ENCODE data around the gene ARHGAP26.

Gene ARHGAP26

DNA sequence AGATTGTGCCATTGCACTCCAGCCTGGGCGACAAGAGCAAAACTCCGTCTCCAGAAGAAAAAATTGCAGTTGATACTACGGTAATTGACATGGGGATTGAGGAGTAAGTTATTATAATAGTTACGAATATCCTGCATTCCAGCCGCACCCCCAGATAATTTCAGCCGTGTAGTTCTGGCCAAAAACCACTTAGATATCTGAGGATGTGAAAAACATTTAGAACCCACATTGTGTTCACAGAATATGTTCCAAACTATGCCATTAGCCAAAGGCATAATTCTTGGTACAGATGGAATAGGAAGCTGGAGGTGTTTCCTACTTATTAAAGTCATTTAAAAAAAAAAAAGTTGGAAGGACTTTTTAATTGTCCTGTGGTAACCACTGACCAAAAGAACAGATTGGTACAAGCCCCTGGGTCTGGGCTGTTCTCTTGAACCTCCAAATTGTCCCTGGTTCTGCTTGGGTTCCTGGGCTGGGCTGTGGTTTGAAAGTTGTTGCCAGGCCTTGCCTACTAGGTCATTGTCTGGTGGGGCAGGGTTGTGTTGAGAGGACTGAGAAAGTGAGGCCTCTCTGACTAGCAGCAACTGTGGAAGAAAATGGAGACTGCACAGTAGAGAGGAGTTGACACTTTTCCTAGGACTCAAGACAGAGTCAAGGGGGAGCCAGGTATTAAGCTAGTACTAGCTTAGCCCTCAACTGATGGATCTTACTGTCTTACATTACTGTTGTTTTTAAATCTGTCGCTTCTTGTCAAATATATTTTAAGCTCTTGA is 434.5 kb downstream of the ARHGAP26 start:
- no peak for DNase-seq (ENCODE audit: low read depth in 2 of 2)

DNA sequence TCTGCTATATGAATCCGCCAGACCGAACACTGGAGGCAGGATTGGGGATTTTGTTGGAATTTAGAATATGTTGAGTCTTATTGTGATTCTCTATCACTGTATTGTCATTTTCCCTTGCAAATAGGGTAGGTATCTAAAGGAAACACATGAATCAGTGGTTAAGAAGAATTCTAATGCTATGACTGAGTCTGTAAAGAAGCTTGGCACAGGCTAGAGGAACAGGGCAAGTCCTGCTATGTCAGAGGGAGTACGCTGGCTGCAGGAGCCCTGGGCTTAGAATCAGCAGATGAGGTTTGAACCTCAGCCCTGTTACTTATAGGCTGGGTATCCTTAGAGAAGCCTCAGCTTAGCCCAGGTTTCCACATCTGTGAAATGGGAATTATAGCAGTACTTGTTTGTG is 435.2 kb downstream of the ARHGAP26 start:
- peak; percentile 86 to 88 for DNase-seq (ENCODE audit: low read depth in 2 of 2)

DNA sequence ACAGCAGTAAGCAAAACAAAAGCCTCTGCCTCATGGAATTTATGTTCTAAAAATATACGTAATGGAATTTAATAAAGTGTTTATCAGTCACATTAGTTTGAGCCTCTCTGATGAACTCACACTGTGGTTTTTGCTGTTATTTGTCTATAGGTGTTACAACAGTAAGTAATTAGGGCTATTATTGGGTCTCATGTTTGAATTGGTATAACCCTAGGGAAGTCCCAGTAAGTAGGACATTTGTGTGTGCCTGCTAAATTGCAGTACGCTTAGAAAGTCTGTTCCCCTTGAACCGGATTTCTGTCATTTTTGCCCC is 435.7 kb downstream of the ARHGAP26 start:
- DNase-seq (ENCODE audit: low read depth in 2 of 2): no peak

DNA sequence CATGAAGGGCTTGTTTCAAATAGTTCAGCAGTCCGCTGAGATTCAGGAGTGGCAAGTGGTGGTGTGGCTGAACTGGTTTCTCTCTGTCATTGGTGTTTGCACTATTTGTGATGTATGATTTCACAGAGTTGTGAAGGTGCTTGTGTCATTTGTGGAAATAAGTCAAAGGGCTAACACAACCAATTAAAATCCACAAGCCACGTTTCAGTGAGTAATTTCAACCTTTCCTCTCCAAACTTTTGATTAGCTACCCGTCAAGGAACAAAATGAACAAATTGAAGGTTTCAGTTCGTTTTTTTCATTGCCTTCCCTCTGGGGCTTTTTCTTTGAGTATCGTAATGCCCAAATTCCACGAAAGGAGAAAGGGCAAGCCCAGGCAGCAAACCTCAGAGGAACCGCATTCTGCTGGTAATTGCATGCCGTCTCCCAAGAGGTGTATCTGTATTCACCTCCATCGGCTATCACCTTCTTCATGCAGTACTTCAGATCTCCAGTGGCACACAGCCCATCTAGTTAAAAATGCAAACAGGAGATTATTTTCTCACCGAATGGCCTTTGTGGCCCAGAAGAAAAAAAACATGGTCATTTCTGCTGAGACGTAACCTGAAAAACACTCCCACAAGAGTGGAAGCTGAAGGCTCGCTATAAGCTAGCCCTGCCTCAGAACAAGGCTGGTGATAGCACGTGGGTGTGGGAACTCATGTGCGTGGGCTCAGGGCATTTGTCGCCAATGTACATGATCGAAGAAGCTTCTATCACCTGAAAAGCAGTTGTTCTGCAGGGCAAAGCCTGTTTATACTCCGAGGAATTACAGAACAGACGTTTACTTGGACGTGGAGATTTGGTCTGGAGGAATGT is 436.2 kb downstream of the ARHGAP26 start:
- DNase-seq (ENCODE audit: low read depth in 2 of 2): no peak

DNA sequence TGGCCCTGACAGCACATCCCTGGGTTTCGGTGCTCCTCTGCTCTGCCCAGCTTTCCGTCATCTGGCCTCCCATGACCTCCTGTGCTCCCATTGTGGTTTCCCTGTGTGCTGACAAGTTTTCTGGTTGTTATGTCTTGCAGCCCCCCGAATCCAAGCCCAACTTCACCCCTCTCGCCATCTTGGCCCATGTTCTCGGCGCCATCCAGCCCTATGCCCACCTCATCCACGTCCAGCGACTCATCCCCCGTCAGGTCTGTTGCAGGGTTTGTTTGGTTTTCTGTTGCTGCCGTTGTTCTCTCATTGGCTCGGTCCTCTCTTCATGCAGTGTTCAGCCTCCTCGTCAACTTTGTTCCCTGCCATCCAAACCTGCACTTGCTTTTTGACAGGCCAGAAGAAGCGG is 436.9 kb downstream of the ARHGAP26 start:
- no peak for DNase-seq (ENCODE audit: low read depth in 2 of 2)

DNA sequence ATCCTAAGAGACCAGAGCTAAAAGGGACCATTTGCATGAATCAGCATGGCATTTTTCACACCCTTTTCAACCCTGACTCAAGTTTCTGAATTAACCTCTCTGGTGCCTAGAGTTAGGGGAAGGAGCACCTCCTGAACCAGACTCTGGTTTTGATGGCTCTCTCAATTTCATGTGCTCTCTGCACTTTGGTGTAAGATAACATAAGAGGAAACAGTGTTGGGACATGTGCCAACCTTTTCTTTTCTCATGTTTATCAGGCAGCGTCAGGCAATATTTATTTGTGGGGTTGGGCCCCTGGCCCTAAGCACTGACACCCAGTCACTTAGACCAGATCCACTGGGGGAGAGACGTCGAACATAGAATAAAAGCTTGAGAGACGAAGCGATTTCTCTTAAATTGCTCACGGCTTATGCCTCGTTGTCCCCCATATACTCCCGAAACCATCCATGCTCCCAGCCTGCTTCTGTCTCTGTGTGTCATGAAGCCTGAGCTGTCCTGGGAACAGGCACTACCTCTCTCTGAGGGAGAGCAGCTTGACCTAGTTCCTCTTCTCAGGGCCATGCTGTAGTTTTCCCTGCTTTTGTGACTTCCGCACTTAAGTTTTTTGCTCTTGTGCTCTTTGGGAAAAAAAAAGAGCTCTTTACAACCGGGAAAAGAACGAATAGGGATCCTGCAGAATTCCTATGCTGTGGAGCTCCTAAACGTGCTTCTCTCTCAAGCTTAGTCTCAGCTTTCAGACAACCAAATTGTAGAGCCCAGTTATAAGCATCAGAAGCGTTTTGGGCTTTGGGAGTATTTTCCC is 437.6 kb downstream of the ARHGAP26 start:
- no peak for DNase-seq (ENCODE audit: low read depth in 2 of 2)

DNA sequence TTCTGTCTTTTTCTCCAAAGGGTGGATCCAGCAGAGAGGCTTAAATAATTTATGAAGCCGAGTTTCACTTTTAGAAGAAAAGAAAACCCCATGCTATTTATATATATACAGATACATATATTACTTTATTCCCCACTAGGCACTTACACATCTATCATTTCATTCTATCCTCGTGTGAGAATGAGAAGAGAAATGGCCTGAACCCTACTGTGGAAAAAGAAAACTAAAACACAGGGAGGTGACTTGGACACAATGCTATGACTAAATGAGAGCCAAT is 438.1 kb downstream of the ARHGAP26 start:
- DNase-seq (ENCODE audit: low read depth in 2 of 2): no peak

DNA sequence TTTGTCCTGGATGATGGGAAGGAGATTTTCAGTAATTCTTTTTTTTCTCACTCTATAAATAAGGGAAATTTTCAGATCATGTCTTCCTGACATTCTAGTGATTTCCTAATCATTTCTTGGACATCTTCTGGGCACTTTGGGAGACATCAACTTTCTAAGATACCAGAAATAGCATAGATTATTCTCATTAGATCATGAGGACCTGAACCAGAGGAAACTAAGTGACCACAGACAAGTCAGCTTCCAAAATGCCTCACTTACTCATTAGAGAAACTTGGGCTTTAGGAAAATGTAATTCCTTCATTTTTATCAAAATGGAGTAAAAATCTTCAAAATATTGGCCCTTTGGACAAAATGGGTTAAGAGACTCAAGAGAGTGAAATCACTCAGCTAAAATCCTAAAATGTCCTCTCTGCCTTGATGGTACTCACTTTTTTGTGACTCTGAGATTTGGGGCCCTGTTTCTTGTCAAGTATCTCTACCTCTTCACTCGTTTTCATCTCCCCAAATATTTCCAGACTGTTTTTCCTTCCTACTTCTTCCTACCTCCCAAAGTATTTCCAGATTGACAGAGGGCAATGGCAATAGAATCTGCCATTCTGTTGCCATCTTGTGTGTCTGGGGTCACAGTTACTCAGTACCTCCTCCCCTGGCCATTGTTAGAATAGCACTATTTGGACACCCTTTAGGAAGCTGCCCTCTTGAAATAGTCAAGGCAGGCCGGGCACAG is 438.8 kb downstream of the ARHGAP26 start:
- DNase-seq (ENCODE audit: low read depth in 2 of 2): no peak

DNA sequence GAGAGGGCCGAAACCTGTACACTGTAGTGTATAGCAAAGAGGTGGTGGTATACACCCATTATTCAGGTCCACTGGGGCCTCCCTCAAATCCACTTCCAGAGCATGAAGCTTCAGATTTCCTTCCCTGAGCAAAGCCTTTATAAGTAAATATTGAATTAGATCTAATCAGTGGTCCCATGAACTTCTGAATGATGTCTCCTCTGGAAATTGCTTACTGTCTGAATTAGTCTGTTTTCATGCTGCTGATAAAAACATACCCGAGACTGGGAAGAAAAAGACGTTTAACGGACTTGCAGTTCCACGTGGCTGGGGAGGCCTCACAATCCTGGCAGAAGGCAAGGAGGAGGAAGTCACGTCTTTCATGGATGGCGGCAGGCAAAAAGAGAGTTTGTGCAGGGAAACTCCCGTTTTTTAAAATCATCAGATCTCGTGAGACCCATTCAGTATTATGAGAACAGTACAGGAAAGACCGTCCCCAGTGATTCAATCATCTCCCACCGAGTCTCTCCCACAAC is 439.8 kb downstream of the ARHGAP26 start:
- no peak for DNase-seq (ENCODE audit: low read depth in 2 of 2)

DNA sequence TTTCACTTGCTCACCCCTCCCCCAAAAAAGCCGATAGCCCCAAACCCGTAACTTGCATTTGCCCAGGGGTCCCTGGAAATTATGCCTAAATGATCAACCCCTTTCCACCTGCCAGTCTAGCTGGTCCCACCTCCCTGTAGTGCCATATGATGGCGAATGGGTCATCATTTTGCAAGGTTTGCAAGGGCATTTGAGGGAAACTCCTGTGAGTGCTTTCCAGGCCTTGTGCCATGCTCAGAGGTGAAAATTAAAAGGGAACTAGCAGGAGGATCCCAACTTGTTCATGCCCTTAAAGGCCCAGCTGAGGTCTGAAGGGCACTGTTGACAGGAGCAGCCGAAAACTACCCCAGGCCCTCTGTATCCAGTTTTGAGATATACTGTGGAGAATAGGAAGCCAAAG is 440.4 kb downstream of the ARHGAP26 start:
- no peak for DNase-seq (ENCODE audit: low read depth in 2 of 2)

DNA sequence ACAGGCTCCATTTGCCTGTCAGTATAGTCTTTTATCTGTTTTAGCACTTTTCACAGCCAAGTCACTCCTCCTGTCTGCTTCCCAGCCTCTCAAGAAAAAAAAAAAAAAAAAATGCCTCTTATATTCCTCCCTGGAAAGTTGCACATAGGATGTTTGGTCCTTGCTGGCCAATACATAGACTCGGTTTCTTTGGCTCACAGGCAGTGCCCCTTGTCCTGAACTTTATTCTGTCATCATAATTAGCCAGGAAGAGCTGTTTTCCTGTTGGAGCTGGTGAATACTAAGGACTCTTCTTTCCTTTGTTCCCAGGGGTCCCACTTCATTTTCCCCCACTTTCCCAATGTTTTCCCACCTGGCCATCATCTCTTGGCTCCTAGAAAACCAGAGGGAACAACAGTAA is 442.1 kb downstream of the ARHGAP26 start:
- DNase-seq (ENCODE audit: low read depth in 2 of 2): no peak

DNA sequence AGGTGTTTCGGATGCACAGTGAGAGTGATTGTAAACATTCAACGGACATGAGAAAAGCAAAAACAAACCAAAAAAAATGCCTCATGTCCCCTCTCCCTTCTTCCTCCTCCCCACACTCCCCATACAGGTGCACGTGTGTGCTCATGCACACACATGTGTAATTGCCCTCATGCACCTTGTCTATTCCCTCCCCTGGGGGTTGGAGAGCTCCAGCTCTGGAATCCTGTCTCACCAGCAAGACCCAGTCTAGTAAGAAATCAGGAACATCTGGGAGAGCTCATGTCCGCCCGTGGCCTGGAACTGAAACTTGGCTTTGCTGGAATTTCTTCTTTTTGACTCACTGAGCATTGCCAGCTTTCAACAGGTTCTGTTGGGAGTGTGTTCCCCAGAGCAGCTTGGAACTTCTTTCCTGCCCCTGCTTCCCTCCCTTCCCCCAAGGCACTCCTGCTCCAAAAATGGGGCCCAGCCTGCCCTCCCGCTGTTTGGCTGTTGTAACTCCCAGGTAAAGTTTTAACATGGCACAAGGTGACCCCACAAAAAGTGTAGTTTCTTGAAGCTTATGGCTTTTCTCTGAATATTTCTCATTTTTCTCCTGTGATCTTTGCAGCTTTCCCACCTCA is 443.2 kb downstream of the ARHGAP26 start:
- no peak for DNase-seq (ENCODE audit: low read depth in 2 of 2)

DNA sequence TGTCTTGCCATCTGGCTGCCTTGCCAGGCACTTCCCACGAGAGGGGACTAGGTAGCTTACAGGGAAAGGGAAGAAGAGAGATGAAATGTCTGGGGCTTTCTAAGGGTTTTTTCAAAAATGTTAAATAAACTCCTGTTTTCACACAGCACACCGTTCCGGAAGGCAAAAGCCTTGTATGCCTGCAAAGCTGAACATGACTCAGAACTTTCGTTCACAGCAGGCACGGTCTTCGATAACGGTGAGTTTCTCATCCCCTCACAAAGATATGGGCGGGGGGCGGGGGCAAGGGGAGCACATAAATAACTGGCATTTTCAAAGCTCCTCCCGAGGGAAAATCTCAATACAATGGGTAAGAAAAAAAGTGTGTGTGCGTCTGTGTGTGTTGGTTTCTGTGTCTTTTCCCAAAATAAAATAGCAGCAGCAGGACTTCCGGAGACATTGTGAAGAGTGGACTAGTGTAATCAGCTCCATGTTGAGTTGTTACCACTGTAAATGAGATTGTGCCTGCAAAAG is 443.7 kb downstream of the ARHGAP26 start:
- DNase-seq (ENCODE audit: low read depth in 2 of 2): no peak

DNA sequence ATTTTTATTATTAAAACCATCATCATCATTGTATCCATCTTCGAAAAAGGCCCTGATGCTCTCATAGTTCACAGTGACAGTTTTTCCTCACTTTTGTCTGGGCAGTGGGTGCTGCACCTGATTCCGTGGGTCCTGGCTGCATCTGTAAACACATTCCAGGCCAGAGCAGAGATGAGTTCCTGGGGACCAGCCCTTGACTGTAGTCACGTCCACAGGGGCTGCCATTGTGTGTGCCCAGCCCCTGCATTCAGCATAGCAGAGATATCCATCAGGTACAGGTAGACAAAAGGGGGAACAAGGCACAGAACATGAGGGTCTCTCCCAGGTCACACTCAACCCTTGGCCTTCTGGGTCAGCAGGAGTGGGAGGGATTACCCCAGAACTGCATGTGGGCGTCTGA is 444.3 kb downstream of the ARHGAP26 start:
- DNase-seq (ENCODE audit: low read depth in 2 of 2): no peak

DNA sequence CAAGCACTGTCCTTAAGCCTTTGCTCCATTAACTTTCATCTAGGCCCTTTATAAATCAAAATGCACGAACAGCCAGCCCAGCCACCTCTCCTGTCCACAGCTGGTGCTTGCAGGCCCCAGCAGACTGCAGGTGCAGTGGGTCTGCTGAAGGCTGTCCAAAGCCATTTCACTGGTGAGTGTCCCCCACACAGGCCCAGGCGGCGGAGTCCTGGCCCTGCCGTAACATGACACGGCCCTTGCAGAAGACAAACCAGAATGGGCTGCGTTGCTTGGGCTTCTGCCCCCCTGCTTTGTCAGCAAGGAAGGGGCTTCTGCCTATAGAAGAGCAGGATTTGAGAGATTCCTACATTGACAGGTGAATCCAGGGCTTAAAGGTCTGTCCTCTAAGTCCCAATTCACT is 444.7 kb downstream of the ARHGAP26 start:
- DNase-seq (ENCODE audit: low read depth in 2 of 2): no peak

DNA sequence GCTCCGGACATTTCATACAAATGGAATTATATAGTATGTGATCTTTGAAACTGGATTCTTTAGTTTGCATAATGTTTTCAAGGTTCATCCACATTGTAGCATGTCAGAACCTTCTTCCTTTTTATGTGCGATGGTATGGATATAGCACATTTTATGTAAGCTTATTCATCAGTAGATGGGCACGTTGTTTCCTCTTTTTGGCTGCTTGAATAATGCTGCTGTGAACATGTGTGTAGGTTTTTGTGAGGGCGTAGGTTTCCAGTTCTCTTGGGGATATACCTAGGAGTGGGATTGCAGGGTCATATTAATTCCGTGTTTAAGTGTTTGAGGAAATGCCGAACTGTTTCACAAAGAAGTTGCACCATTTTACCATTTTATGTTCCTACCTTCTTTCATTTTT is 445.5 kb downstream of the ARHGAP26 start:
- no peak for DNase-seq (ENCODE audit: low read depth in 2 of 2)

DNA sequence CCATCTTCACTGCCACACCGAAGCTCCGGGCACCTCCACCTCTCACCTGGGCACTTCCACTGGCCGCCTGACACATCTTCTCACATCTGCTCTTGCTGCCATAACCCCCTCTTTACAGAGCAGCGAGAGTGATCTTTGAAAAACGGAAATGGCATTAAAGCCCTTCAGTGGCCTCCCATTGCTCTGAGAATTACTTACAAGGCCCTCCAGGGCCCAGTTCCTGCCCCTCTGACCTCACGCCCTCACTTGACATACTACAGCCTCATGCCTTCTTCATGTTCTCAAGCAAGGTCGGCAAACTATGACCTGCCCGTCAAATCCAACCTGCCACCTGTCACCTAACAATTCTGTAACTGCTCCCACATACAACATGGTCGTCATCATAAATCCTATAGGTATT is 446.0 kb downstream of the ARHGAP26 start:
- no peak for DNase-seq (ENCODE audit: low read depth in 2 of 2)

DNA sequence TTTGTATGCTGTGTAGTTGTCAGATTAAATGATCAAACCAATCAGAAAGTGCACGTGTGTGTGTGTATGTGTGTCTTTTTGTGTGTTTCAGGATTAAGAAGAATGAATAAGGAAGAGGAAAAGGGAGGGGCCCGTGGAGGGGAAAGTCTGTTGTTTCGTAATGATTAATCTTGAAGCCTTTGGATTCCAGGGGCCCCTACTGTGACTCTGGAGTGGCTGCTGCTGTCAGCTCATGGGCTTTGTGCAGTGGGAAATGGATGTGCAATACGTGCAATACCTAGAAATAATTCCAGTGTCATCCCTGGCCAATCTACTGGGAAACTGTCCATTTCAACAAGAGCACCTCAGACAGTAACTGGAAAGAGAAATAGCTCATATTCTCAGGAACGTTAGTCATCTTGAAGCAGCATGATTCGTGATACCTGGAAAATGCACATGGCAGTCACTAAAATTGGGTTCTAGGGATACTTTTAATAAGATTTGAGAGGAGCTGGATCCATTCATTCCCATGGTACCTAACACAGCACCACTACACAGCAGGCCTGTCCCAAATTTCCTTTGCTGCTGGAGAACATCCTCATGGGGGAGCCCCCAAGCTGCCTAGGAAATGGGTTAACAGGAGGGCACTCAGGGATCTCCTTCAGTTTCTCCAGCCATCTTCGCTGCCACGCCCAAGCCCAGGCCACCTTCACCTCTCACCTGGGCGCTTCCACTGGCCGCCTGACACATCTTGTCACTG is 447.1 kb downstream of the ARHGAP26 start:
- DNase-seq (ENCODE audit: low read depth in 2 of 2): no peak

DNA sequence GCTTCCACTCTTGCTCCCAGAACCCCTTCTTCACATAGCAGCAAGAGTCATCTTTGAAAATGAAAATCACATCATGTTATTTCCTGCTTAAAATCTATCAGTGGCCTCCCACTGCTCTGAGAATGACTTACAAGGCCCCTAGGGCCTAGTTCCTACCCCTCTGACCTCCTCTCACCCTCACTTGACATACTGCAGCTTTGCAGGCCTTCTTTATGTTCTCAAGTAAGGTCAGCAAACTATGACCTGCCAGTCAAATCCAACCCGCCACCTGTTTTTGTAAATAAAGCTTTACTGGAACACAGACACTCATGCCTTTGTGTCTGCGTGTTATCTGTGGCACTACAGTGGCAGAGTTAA is 447.6 kb downstream of the ARHGAP26 start:
- DNase-seq (ENCODE audit: low read depth in 2 of 2): no peak

DNA sequence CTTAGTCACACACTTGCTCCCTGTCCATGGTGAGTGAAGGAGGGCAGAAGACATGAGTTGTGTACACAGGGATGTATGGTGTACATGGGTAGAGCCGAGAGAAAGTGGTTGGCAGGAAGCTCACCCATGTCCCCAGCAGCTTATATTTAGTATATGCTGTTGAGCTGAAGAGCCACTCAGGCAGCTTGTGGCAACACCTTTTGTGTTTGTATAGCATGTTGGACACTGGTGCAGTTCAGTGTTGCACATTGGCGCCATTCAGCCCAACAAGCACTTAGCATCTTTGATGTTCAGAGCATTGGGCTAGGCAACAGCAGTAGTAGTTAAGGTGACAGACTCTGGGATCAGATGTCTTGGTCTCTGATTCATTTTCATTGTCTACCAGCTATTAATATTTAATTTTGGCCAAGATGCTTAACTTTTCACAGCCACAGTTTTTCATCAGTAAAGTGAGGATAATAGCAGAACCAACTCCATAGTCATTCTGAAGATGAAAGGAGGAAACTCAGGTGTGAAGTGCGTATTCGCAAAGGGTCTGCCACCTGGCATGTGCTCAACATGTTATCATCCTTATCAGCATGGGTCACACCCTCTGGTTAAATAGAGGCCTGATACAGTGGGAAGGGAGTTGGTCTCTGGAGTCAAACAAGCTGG is 448.5 kb downstream of the ARHGAP26 start:
- no peak for DNase-seq (ENCODE audit: low read depth in 2 of 2)

All from fibroblast of skin of left biceps (primary cell).